Measurements from ENCODE around the gene DDX55.

GRCh38 chr12:123571343-123571813, 30.5 kb upstream of the DDX55 start:
- TF ChIP-seq CTCF (IDR thresholded peaks at IDR 0.05 in 4 of 5, conservative IDR thresholded peaks at IDR 0.05 in 1 of 5), result no peak
- TF ChIP-seq POLR2A (IDR thresholded peaks at IDR 0.05), result no peak
